A549 (cell line): ENCODE data around the gene FGF14. TPM values are rescaled to one million over a fixed set of nuclear protein-coding genes. Genes with fewer than 3 reads are reported as not detected.

Experiments
- ATAC-seq, 2 experiments: fragments of 200-7000 bp in 1 of 2; fragments of >200 bp in 1 of 2; cut with Nextera tagmentation in 1 of 2; cut with Tn5 transposase in 1 of 2; 3 replicates each; pipeline versions ENCODE4 v1.8.0 to v1.9.1; 2018 to 2020; ENCODE audit warnings: mild to moderate bottlenecking in 1 of 2, moderate library complexity in 1 of 2
- CTCF ChIA-PET: fragments of 300-600 bp; sonication (Branson Sonifier 250); formaldehyde crosslinking; extraction: SDS; loops from one replicate; lab custom pipeline; 2021; ENCODE audit warnings: antibody characterized with exemption, inconsistent platforms; lab: Yijun Ruan, JAX
- POLR2A ChIA-PET: fragments of 350-600 bp; formaldehyde crosslinking; extraction: SDS; loops from one replicate; lab custom pipeline; 2021; ENCODE audit warnings: antibody characterized with exemption, inconsistent platforms; lab: Yijun Ruan, JAX
- DNase-seq, 2 experiments: peaks; one replicate each; pipeline versions ENCODE4 v3.0.0 to v3.0.0-alpha.2; 2011 to 2016; ENCODE audit warnings: low read depth in 1 of 2, low spot score in 1 of 2
- FAIRE-seq: peaks from 2 replicates; lab custom pipeline; 2011; peaks lifted over from hg19 to GRCh38; lab: Jason Lieb, UNC
- H3K27ac ChIP-seq, 2 experiments: fragments of >200 bp; sonication (Bioruptor Twin); formaldehyde crosslinking; 3 replicates each; pipeline ENCODE4 v1.5.1; 2016 to 2017
- H3K4me1 ChIP-seq: fragments of >200 bp; sonication (Bioruptor Twin); formaldehyde crosslinking; 3 replicates; pipeline ENCODE4 v1.6.1; 2016
- H3K4me2 ChIP-seq: fragments of >200 bp; sonication (Bioruptor Twin); formaldehyde crosslinking; 3 replicates; pipeline ENCODE4 v1.6.1; 2016
- H3K4me3 ChIP-seq: fragments of >200 bp; sonication (Bioruptor Twin); formaldehyde crosslinking; 3 replicates; pipeline ENCODE4 v1.5.1; 2016
- H3K9me3 ChIP-seq: fragments of >200 bp; sonication (Bioruptor Twin); formaldehyde crosslinking; 3 replicates; pipeline ENCODE4 v1.6.1; 2016
- BCL3 ChIP-seq: fragments of >200 bp; sonication (Bioruptor Twin); formaldehyde crosslinking; IDR thresholded peaks from 3 replicates; pipeline ENCODE4 v1.6.1; 2016
- BHLHE40 ChIP-seq: IDR thresholded peaks from 2 replicates; pipeline ENCODE4 v1.6.1; 2012; ENCODE audit warnings: low read depth, low read length, inconsistent platforms
- CBX8 ChIP-seq: fragments of 200-600 bp; sonication (generic); IDR thresholded peaks from 2 replicates; pipeline ENCODE4 v1.6.1; 2016
- CEBPB ChIP-seq, 2 experiments: fragments of >200 bp in 1 of 2; sonication (Bioruptor Twin) in 1 of 2; formaldehyde crosslinking in 1 of 2; IDR thresholded peaks; 2 replicates each; pipeline ENCODE4 v1.6.1; 2012 to 2016
- CHD2 ChIP-seq: fragments of 150-350 bp; IDR thresholded peaks from 2 replicates; pipeline ENCODE4 v1.6.1; 2014; ENCODE audit warnings: low read length; ENCODE audit not compliant: partially characterized antibody
- CHD4 ChIP-seq: fragments of 200-600 bp; sonication (generic); IDR thresholded peaks from 2 replicates; pipeline ENCODE4 v1.6.1; 2016; ENCODE audit warnings: antibody characterized with exemption, mild to moderate bottlenecking, borderline replicate concordance
- ESRRA ChIP-seq: fragments of 150-350 bp; IDR thresholded peaks from 2 replicates; pipeline ENCODE4 v1.6.1; 2014; ENCODE audit warnings: mild to moderate bottlenecking, low read length, borderline replicate concordance
- FOXS1 ChIP-seq: fragments of 250-450 bp; sonication (Bioruptor Pico); IDR thresholded peaks from 2 replicates; pipeline ENCODE4 v1.5.0; 2020; ENCODE audit warnings: mild to moderate bottlenecking, moderate library complexity
- HDAC2 ChIP-seq: fragments of 200-600 bp; sonication (generic); IDR thresholded peaks from 2 replicates; pipeline ENCODE4 v1.6.1; 2016
- HES2 ChIP-seq: fragments of >200 bp; sonication (Bioruptor Twin); formaldehyde crosslinking; IDR thresholded peaks from 2 replicates; pipeline ENCODE4 v1.6.1; 2016
- HOXB13 ChIP-seq: fragments of 250-450 bp; sonication (Bioruptor Pico); IDR thresholded peaks from 2 replicates; pipeline ENCODE4 v1.5.0; 2020; ENCODE audit warnings: low read depth, mild to moderate bottlenecking, moderate library complexity
- JUN ChIP-seq, 2 experiments: fragments of >200 bp; sonication (Bioruptor Twin); formaldehyde crosslinking; IDR thresholded peaks; 2 replicates in 1 of 2; 3 replicates in 1 of 2; pipeline ENCODE4 v1.6.1; 2016 to 2017
- JUNB ChIP-seq: fragments of >200 bp; sonication (Bioruptor Twin); formaldehyde crosslinking; IDR thresholded peaks from 2 replicates; pipeline ENCODE4 v1.6.1; 2016
- NFE2L2 ChIP-seq: fragments of 150-350 bp; conservative IDR thresholded peaks from 2 replicates; pipeline ENCODE4 v1.6.1; 2014; ENCODE audit warnings: low read length
- NR3C1 ChIP-seq: fragments of >200 bp; sonication (Bioruptor Twin); formaldehyde crosslinking; IDR thresholded peaks from 3 replicates; pipeline ENCODE4 v1.6.1; 2017
- RFX5 ChIP-seq: fragments of 450-650 bp; IDR thresholded peaks from 2 replicates; pipeline ENCODE4 v1.7.1; 2014; ENCODE audit warnings: antibody characterized with exemption, mild to moderate bottlenecking, moderate library complexity
- ZNF302 ChIP-seq: fragments of 250-450 bp; sonication (Bioruptor Pico); IDR thresholded peaks from 2 replicates; pipeline ENCODE4 v1.9.0; 2021; ENCODE audit warnings: inconsistent platforms, mild to moderate bottlenecking, moderate library complexity
- WGBS: methylation state at CpG from one replicate; pipeline ENCODE4 v1.1.6; 2017; ENCODE audit errors: missing lambda C conversion rate; 5-methylcytosine and 5-hydroxymethylcytosine counted together
- polyA plus RNA-seq, 4 experiments: library from polyadenylated mRNA; depleted of rRNA in 3 of 4; stranded (reverse); fragments of >200 nt; fragmentation: RNase III in 1 of 4; extraction: RNeasy Plus Mini Kit Qiagen cat#74134 plus additional on column Dnase treatment in 1 of 4; gene quantifications; 2 replicates in 3 of 4; 3 replicates in 1 of 4; pipeline ENCODE4 v1.2.3, GENCODE V29; 2011 to 2017
- TF ChIP-seq, protein P1 (sequence below): fragments of 250-450 bp; sonication (Bioruptor Pico); IDR thresholded peaks from 2 replicates; pipeline ENCODE4 v1.5.0; 2020; ENCODE audit warnings: low read depth, mild to moderate bottlenecking, moderate library complexity
- TF ChIP-seq, protein P2 (sequence below): IDR thresholded peaks from 2 replicates; pipeline ENCODE4 v1.6.1; 2012
- TF ChIP-seq, protein P3 (sequence below): fragments of 200-600 bp; sonication (generic); IDR thresholded peaks from 2 replicates; pipeline ENCODE4 v1.6.1; 2016; ENCODE audit warnings: antibody characterized with exemption, mild to moderate bottlenecking, moderate library complexity
- TF ChIP-seq, protein P4 (sequence below): IDR thresholded peaks from 2 replicates; pipeline ENCODE4 v1.6.1; 2012; ENCODE audit warnings: low read depth, borderline replicate concordance
- TF ChIP-seq, protein P5 (sequence below): fragments of 150-350 bp; IDR thresholded peaks from 2 replicates; pipeline ENCODE4 v1.6.1; 2014; ENCODE audit warnings: low read depth, mild to moderate bottlenecking, low read length

Gene FGF14
- polyA plus RNA-seq, 2 of the 4 experiments (the other 2 are of a cell fraction): not detected

DNA sequence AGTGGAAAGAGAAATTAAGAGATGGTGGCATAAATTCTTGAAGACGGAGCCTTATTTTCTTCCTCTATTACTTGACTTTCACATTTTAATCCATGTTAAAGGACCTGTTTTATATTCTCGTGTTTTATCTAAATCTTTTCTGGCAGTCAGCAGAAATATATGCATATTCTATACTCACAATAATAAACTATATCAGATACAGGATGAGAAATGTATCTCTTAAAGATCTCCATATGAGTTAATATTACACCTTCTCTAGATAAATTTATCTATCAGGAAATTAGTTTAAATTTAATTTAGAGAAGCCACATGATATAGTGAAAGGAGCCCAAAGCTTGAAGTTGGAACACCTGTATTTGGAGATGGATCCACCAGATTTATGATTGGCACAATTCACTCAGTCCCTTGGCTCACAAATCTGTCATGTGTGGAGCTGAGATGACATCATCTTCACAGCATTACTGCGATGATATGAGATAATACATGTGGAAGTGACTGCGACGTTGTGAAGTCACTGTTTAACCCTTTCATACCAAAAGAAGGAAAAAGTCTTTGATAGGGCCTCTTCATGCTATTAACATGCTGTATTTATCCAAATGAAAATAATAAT, 216.4 kb downstream of the FGF14 start:
- H3K27ac ChIP-seq: no peak overlapping the region
- ChIA-PET POLR2A (no interaction called here), CTCF (no interaction called here)
- H3K4me2 ChIP-seq: no peak overlapping the region
- ATAC-seq: no peak
- H3K4me3 ChIP-seq: no peak overlapping the region
- no peaks in the 10 kb centered on the region for H3K9me3 ChIP-seq
- H3K4me1 ChIP-seq: no peaks in the 10 kb centered on the region
- no peak for FAIRE-seq
- 20% methylated on average over 5 of the region's 5 CpGs for WGBS
- no peak for DNase-seq
- TF ChIP-seq FOXS1 (CRISPR knock-in tag) (no peak), ZNF302 (CRISPR knock-in tag) (no peak)
- TF ChIP-seq, protein P1, sequence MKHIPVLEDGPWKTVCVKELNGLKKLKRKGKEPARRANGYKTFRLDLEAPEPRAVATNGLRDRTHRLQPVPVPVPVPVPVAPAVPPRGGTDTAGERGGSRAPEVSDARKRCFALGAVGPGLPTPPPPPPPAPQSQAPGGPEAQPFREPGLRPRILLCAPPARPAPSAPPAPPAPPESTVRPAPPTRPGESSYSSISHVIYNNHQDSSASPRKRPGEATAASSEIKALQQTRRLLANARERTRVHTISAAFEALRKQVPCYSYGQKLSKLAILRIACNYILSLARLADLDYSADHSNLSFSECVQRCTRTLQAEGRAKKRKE (CRISPR knock-in tag): no peak
- TF ChIP-seq, all 56 proteins: peak for 0

DNA sequence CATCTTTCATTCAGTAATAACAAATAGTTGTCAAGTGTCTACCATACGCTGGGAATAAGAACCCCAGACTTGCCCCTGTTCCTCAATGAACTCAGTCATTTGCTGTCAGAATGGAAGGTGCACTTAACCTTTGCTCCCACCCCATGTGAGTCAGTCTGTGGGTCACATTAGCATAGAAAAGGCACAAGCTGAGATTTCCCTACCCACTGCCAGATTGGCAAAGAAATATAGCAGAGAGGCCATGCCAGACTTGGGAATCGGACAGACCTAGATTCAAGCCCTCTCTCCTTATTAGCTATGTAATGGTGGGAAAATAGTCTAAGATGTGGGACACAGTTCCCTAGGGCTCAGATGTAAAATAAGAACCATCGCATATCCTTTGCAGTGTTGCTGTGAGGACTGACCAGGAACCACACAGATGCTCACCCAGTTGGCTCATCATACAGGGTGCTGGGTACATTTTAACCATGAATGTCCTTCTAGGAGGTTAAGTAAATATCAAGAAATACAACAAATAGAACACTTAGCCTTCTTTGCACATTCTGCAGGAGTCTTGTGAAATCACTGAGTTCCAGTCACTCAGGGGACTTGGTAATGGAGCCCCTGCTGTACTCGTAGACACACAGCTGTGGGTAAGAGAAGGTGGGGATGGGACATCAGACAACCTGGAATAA, 218.2 kb downstream of the FGF14 start:
- FAIRE-seq (no peak), DNase-seq (no peak), ATAC-seq (no peak)
- Histone ChIP-seq H3K27ac (no peak overlapping the region), H3K9me3 (no peaks in the 10 kb centered on the region), H3K4me2 (no peak overlapping the region), H3K4me1 (no peaks in the 10 kb centered on the region), H3K4me3 (no peak overlapping the region)
- WGBS: 7% methylated on average over 4 of the region's 4 CpGs
- ChIA-PET POLR2A (no interaction called here), CTCF (no interaction called here)
- TF ChIP-seq CHD2: no peak
- TF ChIP-seq HOXB13: no peak
- no peak for TF ChIP-seq ESRRA
- no peak for TF ChIP-seq CHD4
- TF ChIP-seq, protein P2, sequence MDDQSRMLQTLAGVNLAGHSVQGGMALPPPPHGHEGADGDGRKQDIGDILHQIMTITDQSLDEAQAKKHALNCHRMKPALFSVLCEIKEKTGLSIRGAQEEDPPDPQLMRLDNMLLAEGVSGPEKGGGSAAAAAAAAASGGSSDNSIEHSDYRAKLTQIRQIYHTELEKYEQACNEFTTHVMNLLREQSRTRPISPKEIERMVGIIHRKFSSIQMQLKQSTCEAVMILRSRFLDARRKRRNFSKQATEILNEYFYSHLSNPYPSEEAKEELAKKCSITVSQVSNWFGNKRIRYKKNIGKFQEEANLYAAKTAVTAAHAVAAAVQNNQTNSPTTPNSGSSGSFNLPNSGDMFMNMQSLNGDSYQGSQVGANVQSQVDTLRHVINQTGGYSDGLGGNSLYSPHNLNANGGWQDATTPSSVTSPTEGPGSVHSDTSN: no peak
- no peak for TF ChIP-seq JUN (IDR thresholded peaks at IDR 0.05)
- no peak for TF ChIP-seq NR3C1
- no peak for TF ChIP-seq HDAC2
- TF ChIP-seq, protein P3, sequence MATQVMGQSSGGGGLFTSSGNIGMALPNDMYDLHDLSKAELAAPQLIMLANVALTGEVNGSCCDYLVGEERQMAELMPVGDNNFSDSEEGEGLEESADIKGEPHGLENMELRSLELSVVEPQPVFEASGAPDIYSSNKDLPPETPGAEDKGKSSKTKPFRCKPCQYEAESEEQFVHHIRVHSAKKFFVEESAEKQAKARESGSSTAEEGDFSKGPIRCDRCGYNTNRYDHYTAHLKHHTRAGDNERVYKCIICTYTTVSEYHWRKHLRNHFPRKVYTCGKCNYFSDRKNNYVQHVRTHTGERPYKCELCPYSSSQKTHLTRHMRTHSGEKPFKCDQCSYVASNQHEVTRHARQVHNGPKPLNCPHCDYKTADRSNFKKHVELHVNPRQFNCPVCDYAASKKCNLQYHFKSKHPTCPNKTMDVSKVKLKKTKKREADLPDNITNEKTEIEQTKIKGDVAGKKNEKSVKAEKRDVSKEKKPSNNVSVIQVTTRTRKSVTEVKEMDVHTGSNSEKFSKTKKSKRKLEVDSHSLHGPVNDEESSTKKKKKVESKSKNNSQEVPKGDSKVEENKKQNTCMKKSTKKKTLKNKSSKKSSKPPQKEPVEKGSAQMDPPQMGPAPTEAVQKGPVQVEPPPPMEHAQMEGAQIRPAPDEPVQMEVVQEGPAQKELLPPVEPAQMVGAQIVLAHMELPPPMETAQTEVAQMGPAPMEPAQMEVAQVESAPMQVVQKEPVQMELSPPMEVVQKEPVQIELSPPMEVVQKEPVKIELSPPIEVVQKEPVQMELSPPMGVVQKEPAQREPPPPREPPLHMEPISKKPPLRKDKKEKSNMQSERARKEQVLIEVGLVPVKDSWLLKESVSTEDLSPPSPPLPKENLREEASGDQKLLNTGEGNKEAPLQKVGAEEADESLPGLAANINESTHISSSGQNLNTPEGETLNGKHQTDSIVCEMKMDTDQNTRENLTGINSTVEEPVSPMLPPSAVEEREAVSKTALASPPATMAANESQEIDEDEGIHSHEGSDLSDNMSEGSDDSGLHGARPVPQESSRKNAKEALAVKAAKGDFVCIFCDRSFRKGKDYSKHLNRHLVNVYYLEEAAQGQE: no peak
- no peak for TF ChIP-seq JUNB
- no peak for TF ChIP-seq BHLHE40
- no peak for TF ChIP-seq RFX5
- no peak for TF ChIP-seq CBX8

DNA sequence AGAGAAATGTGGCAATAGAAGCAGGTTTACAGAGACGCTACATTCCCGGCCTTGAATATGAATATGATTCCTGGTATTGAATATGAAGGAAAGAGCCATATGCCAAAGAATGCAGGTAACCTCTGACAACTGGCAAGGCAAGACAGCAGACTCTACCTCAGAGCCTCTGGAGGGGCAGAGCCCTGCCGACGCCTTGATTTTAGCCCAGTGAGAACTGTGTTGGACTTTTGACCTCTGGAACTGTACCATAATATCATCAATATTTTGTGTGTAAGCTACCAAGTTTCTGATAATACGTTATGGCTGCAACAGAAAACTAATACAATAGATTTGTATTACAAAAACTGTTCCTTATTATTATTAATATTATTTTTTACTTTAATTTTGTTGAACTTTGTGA, 219.7 kb downstream of the FGF14 start:
- no peak for ATAC-seq
- Histone ChIP-seq H3K9me3 (no peaks in the 10 kb centered on the region), H3K27ac (no peak overlapping the region), H3K4me1 (no peaks in the 10 kb centered on the region), H3K4me2 (no peak overlapping the region), H3K4me3 (no peak overlapping the region)
- DNase-seq: no peak
- ChIA-PET CTCF (interaction anchor here (0.6 kb wide), 1 partner anchor 58 kb away, joined by 3 read pairs; no protein-coding TSS in a partner anchor), POLR2A (no interaction called here)
- 50% methylated on average over 5 of the region's 5 CpGs for WGBS
- no peak for FAIRE-seq
- TF ChIP-seq, protein P4, sequence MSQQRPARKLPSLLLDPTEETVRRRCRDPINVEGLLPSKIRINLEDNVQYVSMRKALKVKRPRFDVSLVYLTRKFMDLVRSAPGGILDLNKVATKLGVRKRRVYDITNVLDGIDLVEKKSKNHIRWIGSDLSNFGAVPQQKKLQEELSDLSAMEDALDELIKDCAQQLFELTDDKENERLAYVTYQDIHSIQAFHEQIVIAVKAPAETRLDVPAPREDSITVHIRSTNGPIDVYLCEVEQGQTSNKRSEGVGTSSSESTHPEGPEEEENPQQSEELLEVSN: no peak
- TF ChIP-seq CEBPB (IDR thresholded peaks at IDR 0.05) (no peak), CHD4 (no peak), HOXB13 (no peak), HES2 (no peak), BCL3 (no peak), BHLHE40 (no peak), NFE2L2 (no peak)
- TF ChIP-seq, protein P5, sequence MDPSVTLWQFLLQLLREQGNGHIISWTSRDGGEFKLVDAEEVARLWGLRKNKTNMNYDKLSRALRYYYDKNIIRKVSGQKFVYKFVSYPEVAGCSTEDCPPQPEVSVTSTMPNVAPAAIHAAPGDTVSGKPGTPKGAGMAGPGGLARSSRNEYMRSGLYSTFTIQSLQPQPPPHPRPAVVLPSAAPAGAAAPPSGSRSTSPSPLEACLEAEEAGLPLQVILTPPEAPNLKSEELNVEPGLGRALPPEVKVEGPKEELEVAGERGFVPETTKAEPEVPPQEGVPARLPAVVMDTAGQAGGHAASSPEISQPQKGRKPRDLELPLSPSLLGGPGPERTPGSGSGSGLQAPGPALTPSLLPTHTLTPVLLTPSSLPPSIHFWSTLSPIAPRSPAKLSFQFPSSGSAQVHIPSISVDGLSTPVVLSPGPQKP: no peak
- TF ChIP-seq, protein P2: no peak
